ENCODE measurements around the gene POLR1F.
A peak's percentile ranks its signal among the peaks of the same experiment; 100 is the strongest.

Gene POLR1F

DNA sequence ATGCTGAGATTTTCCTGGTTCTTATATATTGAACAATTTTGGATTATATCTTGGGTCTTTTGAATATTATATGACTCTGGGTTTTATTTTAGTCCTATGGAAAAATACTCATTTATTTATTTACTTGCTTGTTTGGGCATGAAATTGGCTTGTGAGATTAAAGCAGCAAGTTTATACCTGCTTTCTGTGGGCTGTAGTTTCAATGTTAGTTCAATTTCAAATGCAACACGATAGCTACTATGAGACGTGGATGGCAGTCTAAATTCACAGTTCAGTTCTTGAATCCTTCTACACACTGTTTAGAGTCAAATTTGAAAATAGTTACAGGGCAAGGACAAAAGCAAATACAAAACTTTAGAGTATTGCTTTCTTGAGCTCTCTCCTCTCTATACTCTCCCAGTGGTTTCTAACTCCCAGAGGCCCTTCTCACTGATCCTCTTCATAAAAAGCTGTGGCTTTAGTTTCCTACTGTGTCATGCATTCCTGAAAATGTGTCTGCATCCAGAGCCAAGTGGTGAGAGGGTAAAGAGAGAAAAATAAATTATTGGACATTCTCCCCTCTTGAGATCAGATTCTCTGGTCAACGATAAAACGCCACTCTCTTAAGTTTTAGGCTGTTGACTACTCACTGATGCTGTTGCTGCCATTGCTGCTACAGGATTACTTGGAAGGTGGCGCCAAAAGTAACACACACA lies 34.4 kb downstream of the POLR1F start:
- no peak for DNase-seq

DNA sequence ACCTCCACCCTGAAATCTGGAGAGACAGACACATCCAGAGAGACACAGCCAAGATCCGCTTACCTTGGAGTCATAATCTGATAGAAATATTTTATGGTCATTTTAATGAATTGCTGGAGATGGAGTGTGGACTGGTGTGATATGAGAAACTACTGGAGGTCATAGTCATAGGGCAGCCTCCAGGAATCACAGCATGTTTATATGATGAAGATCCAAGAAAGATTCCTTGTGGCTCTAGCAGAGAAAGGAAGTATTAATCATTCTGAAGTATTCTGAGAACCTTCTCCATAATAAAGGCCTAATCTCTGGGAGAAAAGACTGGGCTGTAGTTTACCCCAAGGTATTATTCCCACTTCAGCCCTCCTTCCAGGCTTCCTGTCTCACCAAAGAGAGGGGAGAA lies 38.0 kb downstream of the POLR1F start:
- no peak for DNase-seq

DNA sequence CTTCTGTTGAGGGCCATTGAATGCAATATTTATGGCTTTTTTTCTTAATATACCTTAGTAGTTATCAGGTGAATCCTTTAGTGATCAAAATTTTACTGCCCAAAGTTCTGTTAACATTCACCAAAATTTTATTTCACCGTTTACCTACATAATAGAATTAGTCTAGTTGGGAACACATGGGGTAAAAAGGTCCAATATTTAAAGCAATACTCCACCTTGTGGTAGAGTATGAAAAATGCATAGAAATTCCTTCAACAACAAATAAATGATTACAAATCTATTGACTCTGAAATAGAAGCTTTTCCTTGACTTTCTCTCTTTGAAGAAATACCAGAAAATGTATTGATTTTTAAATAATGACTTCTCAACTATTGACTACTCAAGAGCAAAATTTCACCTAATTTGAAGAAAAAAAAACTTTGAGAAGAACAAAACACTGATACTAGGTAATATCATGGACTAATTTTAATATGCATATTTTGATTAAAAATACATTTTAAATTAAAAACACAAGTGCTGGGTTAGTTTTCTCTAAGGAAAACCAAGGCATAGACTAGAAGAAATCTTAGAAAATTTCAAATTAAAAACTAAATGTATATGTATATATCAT lies 43.3 kb downstream of the POLR1F start:
- peak; percentile 16 to 58 (median 42) for DNase-seq

DNA sequence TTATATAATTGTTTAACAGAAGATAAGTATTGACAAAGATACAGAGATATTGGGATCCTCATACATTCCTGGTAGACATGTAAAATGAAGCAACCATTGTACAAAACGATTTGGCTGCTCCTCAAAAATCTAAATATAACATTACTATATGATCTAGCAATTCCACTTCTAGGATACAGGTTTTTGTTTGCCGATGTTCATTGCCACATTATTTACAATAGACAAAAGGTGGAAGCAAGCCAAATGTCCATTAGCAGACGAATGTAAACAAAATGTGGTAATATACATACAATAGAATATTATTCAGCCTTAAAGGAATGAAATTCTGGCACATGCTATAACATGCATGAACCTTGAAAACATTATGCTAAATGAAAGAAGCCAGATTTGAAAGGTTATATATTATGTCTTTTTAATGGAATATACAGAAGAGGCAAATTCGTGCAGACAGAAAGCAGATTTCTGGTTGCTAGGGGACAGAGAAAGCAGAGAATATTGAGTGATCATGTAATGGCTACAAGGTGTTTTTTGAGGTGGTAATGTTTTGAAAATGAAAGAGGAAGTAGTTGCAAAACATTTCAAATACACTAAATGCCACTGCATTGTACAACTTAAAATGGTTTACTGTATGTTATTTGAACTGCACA lies 44.9 kb downstream of the POLR1F start:
- DNase-seq: no peak

DNA sequence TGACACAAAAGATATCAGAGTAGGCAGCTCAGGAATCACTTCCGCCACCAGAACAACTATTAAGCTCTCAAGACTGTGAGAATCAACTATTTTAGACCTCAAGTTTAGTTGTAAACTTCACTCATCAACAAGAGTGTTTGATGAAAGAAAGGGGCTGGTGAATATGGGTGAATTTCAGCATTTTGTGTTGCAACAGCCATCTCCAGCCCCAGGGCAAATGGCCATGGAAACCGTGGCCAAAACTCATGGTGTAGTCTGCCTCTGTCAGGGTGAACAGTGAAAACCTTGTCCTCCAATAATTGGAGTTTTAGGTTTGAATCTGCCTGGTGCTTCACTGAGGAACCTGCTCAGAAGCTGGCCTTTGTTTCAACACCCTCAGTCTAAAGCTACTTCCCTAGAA lies 60.0 kb downstream of the POLR1F start:
- DNase-seq: no peak
